ENCODE data around the gene KDM4D. TPM values are rescaled to one million over a fixed set of nuclear protein-coding genes. Genes with fewer than 3 reads are reported as not detected.
"Not testable (repeated sequence)": the region's sequence is repeated elsewhere in the genome, so short reads cannot be mapped to it uniquely, and the experiment has no call there.

The KDM4D gene
- total RNA-seq = 0.39 and 0.45 TPM in 2 replicates

DNA sequence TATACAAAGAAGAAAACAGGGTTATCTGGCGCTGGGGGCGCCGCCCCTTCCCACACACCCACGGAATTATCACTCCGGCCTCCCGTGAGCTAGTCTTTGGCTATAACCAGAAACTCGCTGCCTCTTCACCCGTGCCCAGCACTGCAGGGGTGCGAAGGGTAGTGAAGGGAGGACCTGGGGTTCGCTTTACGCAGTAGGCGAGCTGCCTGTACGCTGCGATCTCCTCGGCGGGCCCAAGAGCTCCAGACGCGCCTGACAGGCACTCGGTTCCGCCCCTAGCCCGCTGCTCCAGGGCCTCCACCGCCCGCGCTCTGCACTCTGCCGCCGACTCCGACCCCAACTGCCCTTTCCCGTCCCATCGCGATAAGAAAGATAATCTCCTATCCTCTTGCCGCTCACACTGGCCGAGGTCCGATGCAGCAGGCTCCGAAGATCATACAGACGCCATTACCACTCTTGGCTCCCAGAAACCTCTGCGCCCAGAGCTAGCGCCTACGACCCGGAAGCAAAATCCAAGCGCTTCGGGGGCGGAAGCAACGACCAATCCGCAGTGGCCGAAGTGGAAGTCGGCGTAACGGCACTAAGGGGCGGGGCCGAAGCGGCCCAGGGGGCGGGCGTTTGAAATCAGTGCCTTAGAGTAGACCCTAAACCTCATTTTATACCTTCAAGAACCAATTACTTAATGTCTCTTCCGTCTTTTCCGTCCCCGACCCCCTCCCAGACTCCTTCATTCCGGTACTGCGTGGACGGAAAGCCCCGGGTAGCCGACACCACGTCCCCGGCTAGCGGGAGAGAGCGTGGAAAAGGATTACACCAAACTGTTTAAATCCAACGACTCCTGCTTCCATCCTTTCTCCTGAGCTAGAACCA, at the start of gene KDM4D, which contains the start of gene CWC15:
Gene KDM4D (plus strand): TSS at position 611 of the 870 bp plus-strand sequence. CDS start 23,664 bp downstream, outside the sequence.
Gene CWC15 (minus strand): TSS at position 458 of the 870 bp plus-strand sequence. CDS start 1,371 bp downstream, outside the sequence.
- intact Hi-C loops (cut with micrococcal nuclease) = loop anchor here (1.0 to 5.0 kb wide), 11 partner anchors 46 to 846 kb away; partner anchors contain the start of genes ANKRD49, CEP57, ENDOD1 and FUT4

DNA sequence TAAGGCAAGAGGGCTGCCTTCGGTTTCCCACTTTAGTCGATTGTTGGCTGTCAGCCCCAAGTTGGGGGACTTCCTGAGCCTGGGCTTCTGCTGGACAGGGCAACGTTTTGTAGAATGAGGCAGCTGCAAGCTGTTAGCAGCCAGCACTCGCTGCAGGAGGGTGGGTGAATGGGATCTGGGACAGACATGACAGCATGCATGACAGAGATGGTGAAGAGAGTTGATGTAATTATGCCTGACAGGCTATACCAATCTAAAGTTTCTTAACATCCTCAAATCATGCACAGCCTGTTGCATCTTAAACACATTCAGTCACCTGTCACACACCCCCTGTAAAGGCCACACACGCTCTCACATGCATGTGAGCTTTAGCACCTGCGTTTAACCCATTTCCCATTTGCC, 49.3 kb upstream of the KDM4D start:
- intact Hi-C loops (cut with micrococcal nuclease) = no loop called here

DNA sequence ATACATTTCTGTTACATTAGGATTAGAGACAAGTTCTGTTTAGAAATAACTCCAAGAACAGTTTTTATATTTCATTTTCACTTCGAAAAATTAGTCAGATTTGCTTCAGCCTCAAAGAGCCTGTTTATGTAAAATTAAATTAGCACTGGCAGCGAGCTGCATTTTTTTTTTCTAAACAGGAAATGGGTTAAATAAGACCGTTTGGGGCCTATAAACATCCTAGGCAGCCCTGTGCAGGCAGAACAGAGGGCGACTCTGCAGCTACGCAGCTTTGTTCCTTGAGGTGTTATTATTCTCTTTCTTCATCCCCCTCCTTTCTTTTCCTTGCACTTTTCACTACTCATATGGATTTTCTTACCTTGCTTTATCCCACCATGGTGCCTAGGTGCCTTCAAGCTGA, 48.9 kb upstream of the KDM4D start:
- intact Hi-C loops (cut with micrococcal nuclease) = loop anchor here (5.0 kb wide), 1 partner anchor 48 kb away; the partner anchor contains the start of genes CWC15 and KDM4D

DNA sequence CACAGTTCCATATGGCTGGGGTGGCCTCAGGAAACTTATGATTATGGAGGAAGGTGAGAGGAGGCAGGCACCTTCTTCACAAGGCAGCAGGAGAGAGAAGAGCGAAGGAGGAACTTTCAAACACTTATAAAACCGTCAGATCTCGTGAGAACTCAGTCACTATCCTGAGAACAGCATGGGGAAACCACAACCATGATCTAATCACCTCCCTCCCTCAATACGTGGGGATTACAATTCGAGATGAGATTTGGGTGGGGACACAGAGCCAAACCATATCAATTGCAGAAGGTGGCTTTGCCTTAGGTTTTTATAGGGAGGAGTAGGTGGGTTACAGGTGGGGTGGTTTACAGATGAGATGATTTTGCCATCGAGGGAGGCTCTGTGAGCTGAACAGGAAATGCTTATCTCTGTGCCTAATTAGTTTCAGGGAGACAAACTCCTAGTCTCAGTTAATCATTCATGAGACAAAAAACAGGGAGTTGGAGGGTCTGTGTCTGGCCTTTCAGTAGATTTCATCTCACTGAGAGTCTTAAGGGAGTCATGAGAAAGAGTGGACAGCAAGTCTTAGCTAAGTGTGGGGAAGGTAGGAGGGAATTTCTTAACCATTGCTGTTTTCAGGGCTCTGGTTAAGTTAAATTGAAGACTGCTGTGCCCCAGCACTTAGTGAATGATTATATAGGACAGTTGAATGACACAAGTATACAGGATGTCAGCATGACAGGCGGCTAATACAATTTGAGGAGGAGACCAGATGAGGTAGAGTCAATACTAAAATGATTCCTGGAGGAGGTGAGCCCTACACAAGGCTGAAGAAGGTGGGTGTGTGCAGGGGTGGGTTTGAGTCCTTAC, 47.9 kb upstream of the KDM4D start:
- intact Hi-C loops (cut with micrococcal nuclease) = loop anchor here (5.0 kb wide), 1 partner anchor 47 kb away; the partner anchor contains the start of genes CWC15 and KDM4D

DNA sequence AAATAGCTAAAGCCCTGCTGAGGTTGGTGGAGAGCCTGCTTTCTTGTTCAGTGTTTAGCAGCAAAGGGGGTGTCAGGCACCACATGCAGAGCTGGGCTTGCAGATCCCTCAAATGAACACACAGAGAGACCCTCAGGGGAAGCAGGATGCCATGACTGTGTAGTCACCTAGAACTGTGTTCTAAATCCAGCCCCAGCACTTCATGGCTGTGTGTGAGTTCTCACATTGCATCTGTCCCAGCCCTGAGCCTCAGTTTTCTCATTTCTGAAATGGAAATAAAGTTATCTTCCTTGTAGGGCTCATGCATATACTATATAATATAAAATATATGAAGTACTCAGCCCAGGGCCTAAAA, 47.3 kb upstream of the KDM4D start:
- intact Hi-C loops (cut with micrococcal nuclease) = loop anchor here (5.0 kb wide), 1 partner anchor 46 kb away; the partner anchor contains the start of genes CWC15 and KDM4D

DNA sequence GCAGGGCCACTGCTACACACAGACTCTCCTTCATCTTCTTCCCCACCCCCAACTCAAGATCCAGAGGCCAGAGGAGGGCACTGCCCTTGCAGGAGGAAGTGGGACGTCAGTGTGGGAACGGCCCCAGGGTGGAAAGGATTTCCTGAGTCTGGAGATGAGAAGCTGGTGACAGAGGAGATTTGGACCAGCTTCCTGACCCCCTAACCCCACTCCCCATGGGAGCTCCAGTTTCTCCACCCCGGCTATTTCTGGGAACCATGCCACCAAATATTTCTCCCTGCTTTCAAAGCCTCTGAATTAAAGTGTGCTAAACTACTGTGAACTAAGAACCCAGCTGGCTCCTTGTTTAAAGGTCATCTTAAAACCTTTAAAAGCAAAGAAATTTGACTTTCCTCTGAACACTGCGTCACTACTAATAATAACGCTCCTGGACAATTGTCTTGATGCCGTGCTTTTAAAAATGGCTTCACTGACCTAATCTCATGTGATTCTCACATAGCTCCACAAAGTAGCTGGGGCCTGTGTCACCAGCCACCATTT, 46.7 kb upstream of the KDM4D start:
- intact Hi-C loops (cut with micrococcal nuclease) = loop anchor here (5.0 kb wide), 1 partner anchor 46 kb away; the partner anchor contains the start of genes CWC15 and KDM4D

DNA sequence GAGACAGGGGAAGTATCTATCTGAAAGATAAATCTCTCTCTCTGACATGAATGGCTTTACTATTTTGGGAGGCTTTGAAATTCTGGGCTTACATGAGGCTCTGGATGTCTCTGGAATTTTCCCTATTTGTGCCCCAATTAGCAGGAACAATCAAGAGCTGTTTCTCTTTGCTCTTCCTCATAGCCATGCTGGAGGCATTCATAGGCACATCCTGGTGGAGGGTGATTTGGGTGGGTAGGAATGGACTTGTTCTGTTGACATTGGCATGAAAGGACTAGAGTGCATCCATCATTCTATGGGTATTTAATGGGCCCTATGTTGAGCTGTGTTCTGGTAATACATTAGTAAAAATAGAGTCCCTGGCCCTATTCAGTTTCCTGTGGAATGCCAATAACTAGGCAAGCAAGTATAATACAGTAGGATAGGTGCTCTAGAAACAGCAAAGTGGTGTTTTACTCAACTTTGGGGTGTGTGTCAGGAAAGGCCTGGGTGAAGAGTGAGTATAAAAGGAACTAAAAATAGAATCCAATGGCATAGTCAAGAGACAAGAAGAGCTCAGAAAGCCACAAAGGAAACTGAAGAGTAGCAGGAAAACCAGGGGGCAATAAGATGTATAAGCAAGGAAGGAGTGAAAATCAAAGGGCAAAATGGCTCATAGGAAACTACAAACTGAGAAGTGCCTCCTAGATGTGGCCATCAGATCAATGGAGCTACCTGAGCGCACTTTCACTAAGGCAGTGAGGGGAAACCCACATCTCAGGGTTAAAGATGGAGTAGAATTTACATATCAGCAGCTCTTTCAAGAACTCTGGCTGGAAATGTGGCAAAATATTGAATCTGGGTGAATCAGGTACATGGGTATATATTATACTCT, 45.2 kb upstream of the KDM4D start:
- intact Hi-C loops (cut with micrococcal nuclease) = loop anchor here (5.0 kb wide), 1 partner anchor 44 kb away; the partner anchor contains the start of genes CWC15 and KDM4D

DNA sequence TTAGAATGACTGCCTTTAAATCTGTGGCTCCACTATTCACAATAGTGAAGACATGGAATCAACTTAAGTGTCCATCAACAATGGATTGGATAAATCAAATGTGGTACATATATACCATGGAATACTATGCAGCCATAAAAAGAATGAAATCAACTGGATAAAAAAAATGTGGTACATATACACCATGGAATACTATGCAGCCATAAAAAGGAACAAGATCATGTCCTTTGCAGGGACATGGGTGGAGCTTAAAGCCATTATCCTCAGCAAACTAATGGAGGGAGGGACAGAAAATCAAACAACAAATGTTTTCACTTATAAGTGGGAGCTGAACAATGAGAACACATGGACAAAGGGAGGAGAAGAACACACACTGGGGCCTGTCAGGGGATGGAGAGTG, 41.4 kb upstream of the KDM4D start:
- intact Hi-C loops (cut with micrococcal nuclease) = not testable (repeated sequence)

DNA sequence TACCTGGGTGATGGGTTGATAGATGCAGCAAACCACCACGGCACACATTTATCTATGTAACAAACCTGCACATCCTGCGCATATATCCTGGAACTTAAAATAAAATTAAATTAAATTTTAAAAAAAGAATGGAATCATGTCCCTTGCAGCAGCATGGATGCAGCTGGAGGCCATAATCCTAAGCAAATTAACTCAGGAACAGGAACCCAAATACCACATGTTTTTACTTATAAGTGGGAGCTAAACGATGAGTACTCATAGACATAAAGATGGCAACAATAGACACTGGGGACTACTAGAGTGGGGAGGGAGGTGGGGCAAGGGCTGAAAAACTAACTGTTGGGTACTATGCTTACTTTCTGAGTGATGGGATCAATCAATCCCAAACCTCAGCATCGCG, 41.0 kb upstream of the KDM4D start:
- intact Hi-C loops (cut with micrococcal nuclease) = no loop called here

DNA sequence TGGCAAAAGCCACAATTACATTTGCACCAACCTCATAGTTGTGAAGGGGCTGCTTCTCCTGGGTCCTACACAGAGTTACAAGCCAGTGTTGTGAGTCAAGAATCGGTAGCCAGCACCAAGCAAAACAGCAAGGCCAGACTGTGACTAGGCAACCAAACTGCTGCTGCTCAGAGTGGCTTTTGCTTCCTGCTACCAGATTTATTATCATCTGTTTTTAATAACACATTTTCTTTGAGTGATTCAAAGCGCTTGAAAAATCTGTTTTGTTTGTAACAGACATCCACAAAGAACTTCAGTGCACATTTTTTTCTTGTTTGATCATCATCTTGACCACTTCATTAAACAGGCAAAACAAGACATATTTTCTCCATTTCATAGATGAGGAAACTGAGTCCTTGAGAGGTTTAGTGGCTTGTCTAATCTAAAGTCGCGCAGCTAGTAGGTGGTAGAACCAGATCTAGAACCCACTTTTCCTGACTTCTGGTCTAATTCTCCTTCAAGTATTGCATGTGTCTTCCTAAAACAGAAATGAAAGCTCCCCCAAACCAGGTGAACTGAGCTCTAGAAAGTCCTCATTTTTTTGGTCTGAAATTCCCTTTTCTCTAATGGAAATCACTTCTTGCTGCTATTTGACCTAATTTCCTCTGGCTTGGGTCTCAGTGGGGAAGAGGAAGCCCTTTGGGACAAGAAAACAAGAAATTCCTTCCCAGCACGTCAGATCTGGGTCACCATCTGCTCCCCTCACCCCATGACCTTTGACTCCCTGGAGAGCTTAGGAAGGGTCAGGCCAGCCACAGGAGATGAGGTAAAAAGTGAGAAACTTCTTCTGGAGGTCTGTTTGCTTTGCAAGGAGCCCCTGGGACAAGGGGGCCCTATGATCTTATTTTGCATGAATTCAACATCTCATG, 40.0 kb upstream of the KDM4D start:
- intact Hi-C loops (cut with micrococcal nuclease) = no loop called here

DNA sequence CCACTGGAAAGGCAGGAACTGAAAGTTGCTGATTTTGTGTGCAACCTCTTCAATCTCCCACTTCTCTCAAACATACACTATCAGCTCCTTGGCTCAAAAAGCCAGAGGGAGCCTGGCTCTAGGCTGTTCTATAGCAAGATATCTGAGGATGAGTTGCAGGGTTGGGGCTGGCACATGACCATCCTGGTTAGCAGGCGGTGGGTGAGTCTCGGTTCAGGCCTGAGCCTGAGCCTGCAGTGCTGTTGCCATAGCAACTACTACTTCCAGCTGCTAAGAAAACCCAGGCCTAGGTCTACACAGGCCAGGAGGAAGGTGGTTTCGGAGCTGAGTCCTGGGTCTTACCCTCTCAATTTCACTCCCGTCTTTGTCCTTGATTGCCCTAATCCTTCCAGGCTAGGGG, 39.1 kb upstream of the KDM4D start:
- intact Hi-C loops (cut with micrococcal nuclease) = no loop called here

DNA sequence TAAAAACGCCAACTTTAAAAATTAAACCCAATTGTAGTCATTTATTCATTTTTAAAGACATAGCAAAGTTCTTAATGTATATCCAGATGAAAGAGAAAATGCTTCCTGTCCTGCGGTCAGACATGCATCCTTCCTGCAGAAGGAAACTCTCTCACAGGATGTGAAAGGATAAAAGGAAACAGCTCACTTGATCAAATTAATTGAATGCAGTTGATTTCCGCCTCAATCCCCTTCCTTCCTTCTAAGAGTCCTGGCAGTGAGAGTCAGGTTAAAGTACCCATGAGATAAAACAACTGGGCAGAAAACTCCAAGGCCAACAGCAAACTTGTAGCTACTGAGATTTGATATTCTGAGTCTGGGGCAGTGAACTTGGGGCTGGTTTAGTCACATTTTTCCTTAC, 38.7 kb upstream of the KDM4D start:
- intact Hi-C loops (cut with micrococcal nuclease) = no loop called here

DNA sequence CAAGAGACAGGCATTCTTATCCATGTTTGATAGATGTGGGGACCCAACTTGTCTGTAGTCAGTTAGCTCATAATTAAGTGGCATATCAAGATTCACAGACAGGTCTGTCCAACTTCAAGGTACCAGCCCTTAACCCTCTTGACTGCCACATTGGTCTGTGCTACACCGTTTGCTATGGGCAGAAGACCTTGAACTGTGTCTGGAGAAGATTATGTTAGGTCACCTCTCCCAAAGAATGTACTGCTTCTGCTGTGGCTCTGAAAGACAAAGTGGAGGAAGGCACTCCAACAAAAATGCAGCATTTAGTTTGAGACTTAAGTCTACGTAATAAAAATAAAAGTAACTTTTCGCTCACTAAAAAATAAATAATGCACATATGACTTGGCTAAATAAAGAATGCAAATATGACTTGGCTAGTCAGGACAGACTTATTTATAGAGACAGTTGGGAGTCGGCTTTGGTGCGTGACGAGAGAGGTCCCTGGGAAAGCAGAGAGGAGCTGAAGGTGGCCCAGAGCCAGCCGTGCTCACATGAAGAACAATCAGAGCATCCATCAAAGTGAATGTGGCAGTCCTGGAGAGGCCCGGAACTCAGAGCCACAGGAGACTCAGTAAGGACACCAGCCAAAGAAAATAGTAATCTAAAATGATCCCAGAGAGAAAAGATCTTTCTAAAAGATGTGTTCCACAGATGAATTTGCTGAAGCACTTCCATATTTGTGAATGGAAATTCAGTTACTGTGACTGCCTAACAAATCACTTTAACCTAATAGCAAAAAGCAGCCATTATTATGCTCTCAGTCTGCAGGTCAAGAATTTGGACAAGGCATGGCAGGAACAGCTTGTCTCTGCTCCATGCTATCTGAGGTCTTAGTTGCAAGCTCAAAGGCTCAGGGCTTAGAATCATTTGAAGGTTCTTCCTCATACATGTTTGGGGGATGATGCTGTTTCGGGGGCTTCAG, 35.1 kb upstream of the KDM4D start:
- intact Hi-C loops (cut with micrococcal nuclease) = no loop called here

DNA sequence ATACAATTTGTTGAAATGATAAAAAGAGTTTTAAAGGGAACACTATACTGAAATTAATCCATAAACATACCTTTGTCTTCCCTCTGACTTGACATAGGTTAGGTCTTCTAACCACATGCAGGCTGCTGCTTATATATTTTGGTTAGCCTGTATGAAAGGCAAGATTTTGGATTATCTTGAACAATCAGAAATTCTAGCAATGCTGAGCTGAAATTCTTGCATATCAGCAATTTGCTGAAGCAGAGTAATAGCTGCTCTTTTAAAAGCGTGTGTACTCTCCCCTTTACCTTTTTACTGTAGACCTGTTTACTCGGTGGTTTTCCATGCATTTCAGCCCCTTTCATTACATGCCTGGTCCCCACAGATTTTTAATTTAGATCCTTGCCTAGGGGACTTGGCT, 34.2 kb upstream of the KDM4D start:
- intact Hi-C loops (cut with micrococcal nuclease) = no loop called here

DNA sequence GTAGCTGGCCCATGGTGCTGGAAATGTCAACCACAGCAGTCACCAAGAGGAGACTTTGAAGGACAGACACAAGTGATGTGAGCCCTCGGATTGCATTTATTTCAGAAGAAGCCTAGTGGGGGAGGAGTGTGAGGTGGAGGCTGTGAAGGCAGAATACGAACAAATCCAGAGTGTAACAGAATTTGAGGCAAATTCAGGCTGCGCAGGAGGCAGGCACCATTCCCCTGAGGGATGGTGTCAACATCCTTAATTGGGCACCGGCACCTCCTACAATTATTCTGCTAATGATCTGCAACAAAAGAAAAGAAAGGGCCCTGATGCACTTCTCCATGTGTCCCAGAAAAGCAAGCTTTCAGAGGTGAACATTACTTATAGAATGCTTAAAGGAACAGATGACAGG, 32.4 kb upstream of the KDM4D start:
- intact Hi-C loops (cut with micrococcal nuclease) = no loop called here

DNA sequence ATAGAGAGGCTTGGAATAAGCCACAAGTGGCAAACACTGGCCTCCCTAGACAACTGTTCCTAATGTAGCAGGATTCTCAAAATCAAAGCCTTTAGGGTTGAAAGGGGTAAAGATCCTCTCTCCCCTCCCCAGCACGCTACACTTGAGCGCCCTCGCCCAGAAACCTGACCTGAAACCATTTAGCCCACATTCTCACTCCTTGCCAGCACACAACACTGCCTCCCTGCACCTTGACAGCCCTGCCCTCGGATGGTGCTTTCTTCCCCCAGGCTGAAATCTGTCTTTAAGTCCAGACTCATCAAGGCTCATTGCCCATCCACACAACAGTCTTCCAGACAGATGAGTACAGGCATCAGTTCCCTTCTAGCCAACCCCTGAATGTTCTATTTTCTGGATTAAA, 26.7 kb upstream of the KDM4D start:
- intact Hi-C loops (cut with micrococcal nuclease) = no loop called here

DNA sequence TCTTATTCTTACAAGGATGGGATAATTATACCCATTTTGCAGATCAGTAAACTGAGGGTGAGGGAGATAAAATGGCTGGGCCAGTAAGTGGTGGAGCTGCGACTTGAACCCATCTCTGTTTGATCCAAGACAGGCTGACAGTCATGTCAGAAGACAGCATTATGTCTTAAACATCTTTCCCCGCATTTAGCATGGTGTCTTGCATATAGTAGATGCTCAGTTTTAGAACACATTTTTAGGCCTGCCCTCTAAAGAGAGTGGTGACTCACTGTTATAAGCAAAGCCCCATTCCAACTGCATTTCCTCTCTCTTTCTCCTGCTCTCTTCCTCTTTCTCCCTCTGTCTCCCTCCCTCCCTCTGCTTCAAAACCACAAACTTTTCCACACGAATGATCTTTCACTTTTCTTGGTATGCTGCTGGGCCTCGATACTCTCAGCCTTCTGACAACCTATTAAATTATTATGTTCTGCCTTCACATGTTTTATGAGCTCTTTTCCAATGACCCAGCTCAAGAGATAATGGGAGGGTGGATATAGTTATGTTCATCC, 25.4 kb upstream of the KDM4D start:
- intact Hi-C loops (cut with micrococcal nuclease) = no loop called here

DNA sequence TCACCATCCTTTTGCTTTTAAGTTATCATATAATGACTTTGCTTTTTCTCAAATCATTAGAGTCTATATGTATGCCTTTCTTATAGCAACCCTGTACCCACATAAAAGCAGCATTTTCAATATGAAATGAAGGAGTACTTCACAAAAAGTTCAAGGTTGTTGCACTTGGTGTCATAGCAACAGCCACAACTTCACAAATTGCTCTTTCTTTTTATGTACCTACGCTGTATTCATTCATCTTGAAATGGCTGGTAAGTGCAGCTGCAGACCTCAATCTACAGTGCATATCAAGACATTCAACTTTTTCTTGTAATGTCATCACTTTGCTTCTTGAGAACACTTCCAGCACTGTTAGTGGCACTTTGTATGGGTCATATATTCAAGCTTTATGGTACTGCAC, 18.8 kb upstream of the KDM4D start:
- intact Hi-C loops (cut with micrococcal nuclease) = no loop called here
